PC-3 (cell line): ENCODE data around the gene F12. TPM values are rescaled to one million over a fixed set of nuclear protein-coding genes. Genes with fewer than 3 reads are reported as not detected.

Source experiments
- ATAC-seq: fragments of 200-7000 bp; cut with Tn5 transposase; 2 replicates; pipeline ENCODE4 v1.9.1; 2020; ENCODE audit warnings: mild to moderate bottlenecking, moderate library complexity
- BruUV-seq: library from RNA; stranded (reverse); fragments of 400-500 nt; replicated peaks from 2 replicates; lab custom pipeline; 2021; lab: Mats Ljungman, UMichigan
- CTCF ChIA-PET: fragments of 300-600 bp; sonication (Branson Sonifier 250); formaldehyde crosslinking; loops from one replicate; lab custom pipeline; 2022; ENCODE audit warnings: antibody characterized with exemption; lab: Charles Lee
- POLR2A ChIA-PET: fragments of 300-600 bp; sonication (Branson Sonifier 250); formaldehyde crosslinking; loops from one replicate; lab custom pipeline; 2022; ENCODE audit warnings: antibody characterized with exemption; ENCODE audit not compliant: unreplicated experiment; lab: Charles Lee
- DNase-seq: peaks from one replicate; pipeline ENCODE4 v3.0.0-alpha.2; 2015
- H2AFZ ChIP-seq: fragments of 300-600 bp; sonication (generic); 2 replicates; pipeline ENCODE4 v1.6.0; 2016; ENCODE audit warnings: antibody characterized with exemption, low read length
- H3F3A ChIP-seq: fragments of 300-600 bp; sonication (generic); one replicate; pipeline ENCODE4 v1.6.0; 2017; ENCODE audit warnings: antibody characterized with exemption, low read length, control low read depth, mild to moderate bottlenecking; ENCODE audit not compliant: unreplicated experiment
- H3K27ac ChIP-seq: fragments of 300-600 bp; sonication (generic); 2 replicates; pipeline ENCODE4 v1.5.1; 2016; ENCODE audit warnings: mild to moderate bottlenecking, low read length
- H3K27me3 ChIP-seq: fragments of 300-600 bp; sonication (generic); 2 replicates; pipeline ENCODE4 v1.6.1; 2016; ENCODE audit warnings: low read length, mixed read lengths
- H3K36me3 ChIP-seq: fragments of 300-600 bp; sonication (generic); 2 replicates; pipeline ENCODE4 v1.6.1; 2016; ENCODE audit warnings: low read depth, mixed run types, low read length, mixed read lengths
- H3K4me1 ChIP-seq: fragments of 300-600 bp; sonication (generic); 2 replicates; pipeline ENCODE4 v1.5.1; 2016; ENCODE audit warnings: low read length; ENCODE audit not compliant: insufficient read depth
- H3K4me2 ChIP-seq: fragments of 300-600 bp; sonication (generic); 2 replicates; pipeline ENCODE4 v1.6.0; 2016; ENCODE audit warnings: low read length
- H3K4me3 ChIP-seq: fragments of 300-600 bp; sonication (generic); 2 replicates; pipeline ENCODE4 v1.5.1; 2016; ENCODE audit warnings: mild to moderate bottlenecking, low read length, mixed read lengths
- H3K79me2 ChIP-seq: fragments of 300-600 bp; sonication (generic); 2 replicates; pipeline ENCODE4 v1.6.1; 2017; ENCODE audit warnings: low read length, mixed read lengths
- H3K9ac ChIP-seq: fragments of 300-600 bp; sonication (generic); 2 replicates; pipeline ENCODE4 v1.6.0; 2016; ENCODE audit warnings: mild to moderate bottlenecking, low read length
- H3K9me2 ChIP-seq: fragments of 300-600 bp; sonication (generic); replicated peaks from 2 replicates; pipeline ENCODE4 v1.6.1; 2016; ENCODE audit warnings: mixed run types, low read length, mixed read lengths
- H3K9me3 ChIP-seq: fragments of 300-600 bp; sonication (generic); 2 replicates; pipeline ENCODE4 v1.6.1; 2016; ENCODE audit warnings: low read length, mixed read lengths
- H4K20me1 ChIP-seq: fragments of 300-600 bp; sonication (generic); 2 replicates; pipeline ENCODE4 v1.6.1; 2016; ENCODE audit warnings: low read length, mixed read lengths
- CTCF ChIP-seq: fragments of 300-600 bp; sonication (generic); conservative IDR thresholded peaks from 2 replicates; pipeline ENCODE4 v1.5.1; 2017; ENCODE audit warnings: antibody characterized with exemption, low read depth, mild to moderate bottlenecking, low read length
- EZH2 ChIP-seq: fragments of 300-600 bp; sonication (generic); IDR thresholded peaks from one replicate; pipeline ENCODE4 v1.6.1; 2017; ENCODE audit warnings: antibody characterized with exemption, mild to moderate bottlenecking, low read length; ENCODE audit not compliant: unreplicated experiment
- EZH2phosphoT487 ChIP-seq: fragments of 300-600 bp; sonication (generic); IDR thresholded peaks from 2 replicates; pipeline ENCODE4 v1.6.1; 2018; ENCODE audit warnings: mild to moderate bottlenecking, antibody characterized with exemption, low read length, borderline replicate concordance
- intact Hi-C: fragments of 100-400 bp; cut with micrococcal nuclease; formaldehyde crosslinking; loops from 2 replicates; pipeline ENCODE4 v1.9.0; 2023
- total RNA-seq: library from RNA; depleted of rRNA; stranded (reverse); fragments of >200 nt; gene quantifications from 2 replicates; pipeline ENCODE4 v1.2.3, GENCODE V29; 2014

F12 gene
- total RNA-seq, 1 experiment from 2014 or later, result 36.8 TPM

- Histone ChIP-seq H3K27ac (peak overlapping the region; percentile 46), H3K9me3 (no peaks in the 10 kb centered on the region), H3K36me3 (no peaks in the 10 kb centered on the region), H4K20me1 (no peaks in the 10 kb centered on the region), H3F3A (no peaks in the 10 kb centered on the region), H3K27me3 (no peaks in the 10 kb centered on the region), H2AFZ (peak overlapping the region; percentile 64), H3K4me1 (peaks cover 8% of the 10 kb centered on the region), H3K9ac (no peak overlapping the region), H3K79me2 (no peaks in the 10 kb centered on the region), H3K9me2 (no peaks in the 10 kb centered on the region), H3K4me3 (no peak overlapping the region), H3K4me2 (peak overlapping the region; percentile 51)
- peak; percentile 76 for DNase-seq
- BruUV-seq, result no TSS peak
- peak; percentile 93 for ATAC-seq
- intact Hi-C loops, result no loop called here
- POLR2A ChIA-PET, result interaction anchor here (0.5 to 1.3 kb wide), 4 partner anchors 10 to 119 kb away, joined by 3 read pairs; partner anchors contain the start of gene LMAN2
- TF ChIP-seq CTCF (no peak), EZH2phosphoT487 (no peak), EZH2 (no peak)
- CTCF ChIA-PET, result interaction anchor here (0.8 to 1.4 kb wide), 4 partner anchors 9 to 93 kb away, joined by 3 to 7 read pairs (median 3); no protein-coding TSS in a partner anchor
Observed at GRCh38 chr5:177378884-177379883, 30.2 kb downstream of the F12 start.

DNA sequence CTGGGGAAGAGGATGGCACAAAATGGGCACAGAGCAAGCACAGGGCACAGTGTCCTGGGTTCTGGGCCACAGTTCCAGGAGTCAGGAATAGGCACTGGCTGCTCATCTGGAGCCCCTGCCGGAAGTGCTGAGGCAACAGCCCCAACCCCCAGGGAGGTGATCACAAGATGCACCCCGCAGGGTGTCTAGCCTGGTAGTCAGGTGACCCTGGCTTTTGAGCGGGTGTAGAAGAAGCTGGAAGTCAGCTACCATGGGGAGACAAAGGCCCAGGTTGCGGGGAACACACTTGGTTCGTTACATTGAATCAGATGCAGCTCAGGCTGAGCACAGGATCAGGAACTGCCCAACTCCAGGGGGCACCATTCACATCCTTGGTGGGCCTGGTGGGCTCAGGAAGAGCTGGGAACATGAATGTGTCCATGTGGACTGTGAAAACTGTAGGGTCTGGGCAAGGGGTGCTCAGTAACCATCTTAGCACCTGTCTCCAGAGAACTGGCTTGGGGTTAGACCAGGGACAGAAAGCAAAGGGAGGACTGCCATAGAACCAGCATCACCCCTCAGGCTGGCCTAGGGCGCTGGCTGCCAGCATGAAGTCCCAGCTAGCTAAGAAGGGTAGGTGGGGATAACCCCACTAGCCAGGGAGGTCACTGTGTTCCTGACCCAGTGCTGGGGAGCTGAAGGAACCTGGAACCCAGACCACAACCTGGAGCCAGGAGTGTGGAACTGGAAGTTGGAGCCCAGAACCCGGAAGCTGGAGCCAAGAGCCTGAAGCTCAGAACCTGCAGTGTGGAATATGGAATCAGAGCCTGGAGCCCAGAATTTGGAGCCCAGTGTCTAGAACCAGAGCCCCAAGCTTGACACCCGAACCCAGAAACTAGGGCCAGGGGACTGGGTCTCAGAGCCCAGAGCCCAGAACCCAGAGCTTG, 31.2 kb downstream of the F12 start:
- no peaks in the 10 kb centered on the region for H3K36me3 ChIP-seq
- H3K9me3 ChIP-seq, result no peaks in the 10 kb centered on the region
- POLR2A ChIA-PET, result interaction anchor here (0.6 to 1.3 kb wide), 3 partner anchors 11 to 48 kb away, joined by 3 to 12 read pairs (median 3); partner anchors contain the start of genes GRK6 and LMAN2
- CTCF ChIA-PET, result interaction anchor here (1.4 to 1.5 kb wide), 2 partner anchors 12 kb away, joined by 3 read pairs; no protein-coding TSS in a partner anchor
- no peak overlapping the region for H3K27ac ChIP-seq
- H3K4me2 ChIP-seq, result no peak overlapping the region
- H3K4me3 ChIP-seq, result no peak overlapping the region
- no TSS peak for BruUV-seq
- no peak overlapping the region for H2AFZ ChIP-seq
- ATAC-seq (no peak), DNase-seq (no peak)
- H4K20me1 ChIP-seq, result no peaks in the 10 kb centered on the region
- intact Hi-C loops, result no loop called here
- H3F3A ChIP-seq, result no peaks in the 10 kb centered on the region
- no peaks in the 10 kb centered on the region for H3K79me2 ChIP-seq
- no peaks in the 10 kb centered on the region for H3K9me2 ChIP-seq
- no peak overlapping the region for H3K9ac ChIP-seq
- TF ChIP-seq CTCF (no peak), EZH2phosphoT487 (no peak), EZH2 (no peak)
- no peaks in the 10 kb centered on the region for H3K27me3 ChIP-seq
- peaks cover 8% of the 10 kb centered on the region for H3K4me1 ChIP-seq
